Liver (tissue), 9 donors: Measurements from ENCODE around the gene SIRT4. TPM values are rescaled to one million over a fixed set of nuclear protein-coding genes. Genes with fewer than 3 reads are reported as not detected.

Experiments used
- DNase-seq: peaks from one replicate; pipeline ENCODE4 v3.0.0-alpha.2; 2017; ENCODE audit warnings: low spot score
- H3K27ac ChIP-seq, 2 donors: one replicate each; pipeline ENCODE4 v1.7.0; 2013; ENCODE audit warnings: inconsistent platforms in 2 of 2, low read length in 2 of 2, control low read depth in 1 of 2, low read depth in 1 of 2, mild to moderate bottlenecking in 1 of 2
- H3K27me3 ChIP-seq, 4 donors: one replicate each; pipeline versions ENCODE4 v1.6.1 to v1.7.0; 2013; ENCODE audit warnings: low read length in 3 of 4, inconsistent platforms in 1 of 4, mild to moderate bottlenecking in 1 of 4, moderate library complexity in 1 of 4; ENCODE audit not compliant: control insufficient read depth in 4 of 4, insufficient read depth in 4 of 4
- H3K36me3 ChIP-seq, 4 donors: one replicate each; pipeline versions ENCODE4 v1.6.1 to v1.7.0; 2013; ENCODE audit warnings: low read length in 3 of 4, mild to moderate bottlenecking in 3 of 4, low read depth in 1 of 4, moderate library complexity in 1 of 4; ENCODE audit not compliant: control insufficient read depth in 4 of 4, insufficient read depth in 3 of 4
- H3K4me1 ChIP-seq, 4 donors: one replicate each; pipeline versions ENCODE4 v1.6.1 to v1.7.0; 2013; ENCODE audit warnings: low read length in 3 of 4, mild to moderate bottlenecking in 3 of 4, moderate library complexity in 1 of 4; ENCODE audit not compliant: control insufficient read depth in 4 of 4, insufficient read depth in 4 of 4
- H3K4me3 ChIP-seq, 3 donors: one replicate each; pipeline versions ENCODE4 v1.6.1 to v1.7.0; 2013; ENCODE audit warnings: low read length in 3 of 3, control low read depth in 1 of 3, low read depth in 1 of 3, mild to moderate bottlenecking in 1 of 3
- H3K9ac ChIP-seq, 2 donors: one replicate each; pipeline ENCODE4 v1.7.0; 2013; ENCODE audit warnings: low read length in 2 of 2, mild to moderate bottlenecking in 2 of 2, moderate library complexity in 2 of 2, control low read depth in 1 of 2, low read depth in 1 of 2
- H3K9me3 ChIP-seq, 4 donors: one replicate each; pipeline versions ENCODE4 v1.6.1 to v1.7.0; 2013; ENCODE audit warnings: low read length in 3 of 4; ENCODE audit not compliant: control insufficient read depth in 4 of 4
- EGR1 ChIP-seq, 2 donors: IDR thresholded peaks; 2 replicates each; pipeline ENCODE4 v1.6.1; 2016 to 2018; ENCODE audit warnings: antibody characterized with exemption in 2 of 2, low read depth in 2 of 2
- FOXA1 ChIP-seq: IDR thresholded peaks from 2 replicates; pipeline ENCODE4 v1.6.1; 2016; ENCODE audit warnings: antibody characterized with exemption
- GABPA ChIP-seq, 2 donors: IDR thresholded peaks in 1 of 2; conservative IDR thresholded peaks in 1 of 2; 2 replicates each; pipeline ENCODE4 v1.6.1; 2016; ENCODE audit warnings: antibody characterized with exemption in 2 of 2, mild to moderate bottlenecking in 1 of 2, moderate library complexity in 1 of 2
- HNF4A ChIP-seq, 2 donors: conservative IDR thresholded peaks; 2 replicates each; pipeline ENCODE4 v1.6.1; 2016; ENCODE audit warnings: antibody characterized with exemption in 2 of 2, mild to moderate bottlenecking in 2 of 2
- JUND ChIP-seq, 2 donors: IDR thresholded peaks; 2 replicates each; pipeline ENCODE4 v1.6.1; 2016; ENCODE audit warnings: antibody characterized with exemption in 2 of 2
- NR2F2 ChIP-seq: IDR thresholded peaks from 2 replicates; pipeline ENCODE4 v1.6.1; 2016; ENCODE audit warnings: antibody characterized with exemption
- TAF1 ChIP-seq: conservative IDR thresholded peaks from 2 replicates; pipeline ENCODE4 v1.6.1; 2016; ENCODE audit warnings: antibody characterized with exemption, mild to moderate bottlenecking
- WGBS: extraction: QIAGEN DNeasy Blood & Tissue Kit; methylation state at CpG from one replicate; pipeline ENCODE4 v1.1.7; 2013; 5-methylcytosine and 5-hydroxymethylcytosine counted together
- polyA plus RNA-seq, 2 donors: library from polyadenylated mRNA; stranded (reverse) in 1 of 2; unstranded in 1 of 2; fragments of 200-250 nt in 1 of 2; fragments of >200 nt in 1 of 2; fragmentation: Nextera tagmentation in 1 of 2; extraction: Ambion mirVana in 1 of 2; gene quantifications; one replicate each; pipeline versions ENCODE4 v1.2.1 to v1.2.3, GENCODE V29; 2013 to 2015
- total RNA-seq, 2 donors: library from RNA; depleted of rRNA; stranded (reverse); fragments of >200 nt; gene quantifications; one replicate each; pipeline ENCODE4 v1.2.3, GENCODE V29; 2014
- TF ChIP-seq, protein P1 (sequence below): IDR thresholded peaks from 2 replicates; pipeline ENCODE4 v1.6.1; 2016; ENCODE audit warnings: antibody characterized with exemption
- TF ChIP-seq, protein P2 (sequence below): fragments of 150-350 bp; IDR thresholded peaks from 2 replicates; pipeline ENCODE4 v1.5.1; 2017; ENCODE audit warnings: improper control_type of control experiment, low read depth, low read length; ENCODE audit not compliant: missing input control
- TF ChIP-seq, protein P3 (sequence below): IDR thresholded peaks from 2 replicates; pipeline ENCODE4 v1.6.1; 2016; ENCODE audit warnings: antibody characterized with exemption
- donor health status: healthy.
- donor health status: healthy.
- donor health status: healthy.
- donor health status: healthy.
- donor health status: healthy.

SIRT4 gene
- total and polyA plus RNA-seq, 4 donors, result 1.6 to 4.2 (median 1.9) TPM

DNA sequence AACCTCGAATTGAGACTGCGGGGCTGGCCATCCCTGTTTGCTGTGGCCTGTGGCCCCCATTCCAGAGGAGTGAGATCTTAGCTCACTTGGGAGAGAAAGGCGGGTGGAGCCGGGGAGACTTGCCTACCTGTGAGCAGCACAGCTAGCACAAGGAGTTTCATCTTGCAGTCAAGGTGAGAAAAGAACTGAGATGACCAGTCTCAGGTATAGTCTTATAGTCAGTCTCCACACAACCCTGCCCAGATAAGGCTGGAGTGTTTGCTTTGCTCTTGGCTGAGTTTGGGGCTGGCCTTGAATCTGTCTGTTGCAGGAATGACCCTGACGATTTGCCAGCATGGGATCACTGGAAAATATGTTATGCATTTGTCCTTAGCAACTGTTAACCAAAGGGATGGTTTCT, 25.5 kb downstream of the SIRT4 start, which contains the start of gene PLA2G1B:
Gene PLA2G1B (minus strand): TSS at position 187 of the 400 bp plus-strand sequence. CDS start 26 bp downstream, at position 161.
- Histone ChIP-seq H3K27me3 (no peaks in the 10 kb centered on the region), H3K4me3 (no peak within 1 kb of the TSS), H3K4me1 (peaks cover 2 to 26% (median 17%) of the 10 kb centered on the region in 4 donors), H3K36me3 (no peaks in the 10 kb centered on the region), H3K27ac (no peak within 1 kb of the TSS), H3K9me3 (no peaks in the 10 kb centered on the region), H3K9ac (no peak within 1 kb of the TSS)
- WGBS, result 73% methylated on average over 5 of the region's 5 CpGs
- no peak for DNase-seq
- peak in 1 of 2 donors; percentile 10 for TF ChIP-seq HNF4A (conservative IDR thresholded peaks at IDR 0.05)
- TF ChIP-seq, protein P1, sequence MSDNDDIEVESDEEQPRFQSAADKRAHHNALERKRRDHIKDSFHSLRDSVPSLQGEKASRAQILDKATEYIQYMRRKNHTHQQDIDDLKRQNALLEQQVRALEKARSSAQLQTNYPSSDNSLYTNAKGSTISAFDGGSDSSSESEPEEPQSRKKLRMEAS, result no peak
- TF ChIP-seq EGR1 (IDR thresholded peaks at IDR 0.05; ENCODE audit: low read depth in 2 of 2), result no peak
- no peak for TF ChIP-seq GABPA (IDR thresholded peaks at IDR 0.05 in 1 of 2, conservative IDR thresholded peaks at IDR 0.05 in 1 of 2)
- TF ChIP-seq NR2F2, result no peak
- TF ChIP-seq TAF1, result no peak
- TF ChIP-seq, protein P2, sequence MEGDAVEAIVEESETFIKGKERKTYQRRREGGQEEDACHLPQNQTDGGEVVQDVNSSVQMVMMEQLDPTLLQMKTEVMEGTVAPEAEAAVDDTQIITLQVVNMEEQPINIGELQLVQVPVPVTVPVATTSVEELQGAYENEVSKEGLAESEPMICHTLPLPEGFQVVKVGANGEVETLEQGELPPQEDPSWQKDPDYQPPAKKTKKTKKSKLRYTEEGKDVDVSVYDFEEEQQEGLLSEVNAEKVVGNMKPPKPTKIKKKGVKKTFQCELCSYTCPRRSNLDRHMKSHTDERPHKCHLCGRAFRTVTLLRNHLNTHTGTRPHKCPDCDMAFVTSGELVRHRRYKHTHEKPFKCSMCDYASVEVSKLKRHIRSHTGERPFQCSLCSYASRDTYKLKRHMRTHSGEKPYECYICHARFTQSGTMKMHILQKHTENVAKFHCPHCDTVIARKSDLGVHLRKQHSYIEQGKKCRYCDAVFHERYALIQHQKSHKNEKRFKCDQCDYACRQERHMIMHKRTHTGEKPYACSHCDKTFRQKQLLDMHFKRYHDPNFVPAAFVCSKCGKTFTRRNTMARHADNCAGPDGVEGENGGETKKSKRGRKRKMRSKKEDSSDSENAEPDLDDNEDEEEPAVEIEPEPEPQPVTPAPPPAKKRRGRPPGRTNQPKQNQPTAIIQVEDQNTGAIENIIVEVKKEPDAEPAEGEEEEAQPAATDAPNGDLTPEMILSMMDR, result no peak
- TF ChIP-seq, protein P3, sequence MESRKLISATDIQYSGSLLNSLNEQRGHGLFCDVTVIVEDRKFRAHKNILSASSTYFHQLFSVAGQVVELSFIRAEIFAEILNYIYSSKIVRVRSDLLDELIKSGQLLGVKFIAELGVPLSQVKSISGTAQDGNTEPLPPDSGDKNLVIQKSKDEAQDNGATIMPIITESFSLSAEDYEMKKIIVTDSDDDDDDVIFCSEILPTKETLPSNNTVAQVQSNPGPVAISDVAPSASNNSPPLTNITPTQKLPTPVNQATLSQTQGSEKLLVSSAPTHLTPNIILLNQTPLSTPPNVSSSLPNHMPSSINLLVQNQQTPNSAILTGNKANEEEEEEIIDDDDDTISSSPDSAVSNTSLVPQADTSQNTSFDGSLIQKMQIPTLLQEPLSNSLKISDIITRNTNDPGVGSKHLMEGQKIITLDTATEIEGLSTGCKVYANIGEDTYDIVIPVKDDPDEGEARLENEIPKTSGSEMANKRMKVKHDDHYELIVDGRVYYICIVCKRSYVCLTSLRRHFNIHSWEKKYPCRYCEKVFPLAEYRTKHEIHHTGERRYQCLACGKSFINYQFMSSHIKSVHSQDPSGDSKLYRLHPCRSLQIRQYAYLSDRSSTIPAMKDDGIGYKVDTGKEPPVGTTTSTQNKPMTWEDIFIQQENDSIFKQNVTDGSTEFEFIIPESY, result no peak

DNA sequence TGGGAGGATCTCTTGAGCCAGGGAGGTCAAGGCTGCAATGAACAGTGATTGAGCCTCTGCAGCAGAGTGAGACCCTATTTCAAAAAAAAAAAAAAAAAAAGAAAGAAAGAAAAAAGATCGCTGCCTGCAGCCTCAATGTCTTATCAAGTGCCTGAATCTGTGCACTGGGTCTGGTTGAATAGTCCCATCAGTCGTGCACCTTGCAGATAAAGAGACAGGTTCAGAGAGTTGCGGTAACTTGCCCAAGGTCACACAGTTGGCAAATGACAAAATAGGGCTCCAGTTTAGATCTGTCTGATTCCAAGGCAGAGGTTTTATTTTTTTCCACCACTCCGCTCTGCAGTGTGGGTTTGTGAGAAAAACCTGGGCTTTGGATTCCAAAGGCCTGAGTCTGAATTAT, 26.1 kb downstream of the SIRT4 start:
- Histone ChIP-seq H3K36me3 (no peaks in the 10 kb centered on the region), H3K9me3 (no peaks in the 10 kb centered on the region), H3K4me3 (no peak overlapping the region), H3K9ac (no peak overlapping the region), H3K4me1 (peaks cover 2 to 26% (median 17%) of the 10 kb centered on the region in 4 donors), H3K27ac (no peak overlapping the region), H3K27me3 (no peaks in the 10 kb centered on the region)
- DNase-seq, result no peak
- TF ChIP-seq, protein P3, result no peak
- no peak for TF ChIP-seq HNF4A (conservative IDR thresholded peaks at IDR 0.05)
- TF ChIP-seq, protein P1, result no peak
- TF ChIP-seq NR2F2, result no peak
- 79% methylated on average over 4 of the region's 4 CpGs for WGBS

DNA sequence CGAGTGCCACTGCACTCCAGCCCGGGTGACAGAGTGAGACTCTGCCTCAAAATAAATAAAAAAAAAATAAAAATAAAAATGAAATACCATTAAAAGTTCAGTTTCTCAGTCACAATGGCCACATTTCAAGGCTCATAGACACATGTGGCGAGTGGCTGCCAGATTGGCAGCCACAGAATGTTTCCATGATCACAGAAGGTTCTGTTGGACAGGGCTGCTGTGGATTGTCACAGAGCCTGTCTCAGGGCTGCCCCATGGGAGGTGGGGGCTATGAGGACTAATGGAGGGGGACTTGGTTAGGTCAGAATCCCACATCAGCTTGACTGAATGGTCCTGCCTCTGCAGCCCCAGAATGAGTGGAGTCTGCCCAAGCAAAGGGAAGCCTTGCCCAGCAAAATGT, 29.3 kb downstream of the SIRT4 start:
- no peaks in the 10 kb centered on the region for H3K36me3 ChIP-seq
- no peak for TF ChIP-seq FOXA1
- TF ChIP-seq JUND (IDR thresholded peaks at IDR 0.05), result no peak
- TF ChIP-seq, protein P1, result no peak
- no peak for TF ChIP-seq HNF4A (conservative IDR thresholded peaks at IDR 0.05)
- H3K4me1 ChIP-seq, result peaks cover 0 to 15% (median 8%) of the 10 kb centered on the region in 4 donors
- WGBS, result 72% methylated on average over 3 of the region's 3 CpGs
- no peak overlapping the region for H3K9ac ChIP-seq
- no peak for DNase-seq
- H3K4me3 ChIP-seq, result no peak overlapping the region
- H3K27me3 ChIP-seq, result no peaks in the 10 kb centered on the region
- H3K9me3 ChIP-seq, result no peaks in the 10 kb centered on the region
- H3K27ac ChIP-seq, result no peak overlapping the region
